Neural progenitor cell (in vitro differentiated cells): ENCODE measurements around the gene ZNF2.

Experiments
- CTCF ChIP-seq: fragments of 200-600 bp; sonication (generic); IDR thresholded peaks from 2 replicates; pipeline ENCODE4 v1.5.1; 2017; ENCODE audit warnings: antibody characterized with exemption, mild to moderate bottlenecking
- EZH2 ChIP-seq: fragments of 200-600 bp; sonication (generic); IDR thresholded peaks from 2 replicates; pipeline ENCODE4 v1.6.1; 2017; ENCODE audit warnings: antibody characterized with exemption, mild to moderate bottlenecking, moderate library complexity
- EZH2phosphoT487 ChIP-seq: fragments of 200-600 bp; sonication (generic); IDR thresholded peaks from 2 replicates; pipeline ENCODE4 v1.6.1; 2017; ENCODE audit warnings: antibody characterized with exemption

DNA sequence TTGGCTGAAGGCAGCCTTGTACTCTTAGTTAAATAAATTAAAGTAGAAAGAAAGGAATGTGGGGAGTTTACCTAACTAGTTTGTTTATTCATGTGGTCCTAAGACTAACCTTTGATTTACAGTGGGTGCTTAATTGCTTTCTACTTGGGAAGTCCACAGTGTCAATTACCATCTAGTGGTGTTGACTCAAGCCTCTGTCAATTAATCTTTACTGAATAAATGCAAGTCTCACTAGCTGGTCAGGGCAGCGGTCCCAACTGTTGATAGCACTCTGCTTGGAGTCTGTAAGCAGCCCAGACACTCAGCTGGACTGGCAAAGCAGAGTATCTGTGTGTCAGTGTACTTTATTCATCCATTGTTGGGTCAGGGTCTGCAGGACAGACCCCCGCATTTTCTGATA is 21.8 kb upstream of the ZNF2 start:
- TF ChIP-seq CTCF (no peak), EZH2 (no peak), EZH2phosphoT487 (no peak)
